WTC11 (cell line): ENCODE measurements around the gene ADGRV1. TPM values are rescaled to one million over a fixed set of nuclear protein-coding genes. Genes with fewer than 3 reads are reported as not detected.

Source experiments
- ATAC-seq: fragments of 200-7000 bp; cut with Tn5 transposase; 2 replicates; pipeline ENCODE4 v1.10.0; 2021; ENCODE audit warnings: mild to moderate bottlenecking, moderate library complexity
- CTCF ChIA-PET: fragments of 300-600 bp; sonication (Branson Sonifier 250); formaldehyde crosslinking; loops from one replicate; lab custom pipeline; 2021; ENCODE audit warnings: antibody characterized with exemption; lab: Charles Lee
- POLR2A ChIA-PET: fragments of 350-600 bp; sonication (Branson Sonifier 250); formaldehyde crosslinking; loops from one replicate; lab custom pipeline; 2021; ENCODE audit warnings: antibody characterized with exemption; lab: Charles Lee
- DNase-seq: peaks from one replicate; pipeline ENCODE4 v3.0.0; 2021; ENCODE audit warnings: low spot score
- H3K27ac Mint-ChIP-seq: 2 replicates; pipeline ENCODE4 v1.8.0; 2021; ENCODE audit warnings: mixed read lengths
- H3K27me3 Mint-ChIP-seq: 2 replicates; pipeline ENCODE4 v1.8.0; 2021; ENCODE audit warnings: low read depth, mild to moderate bottlenecking, moderate library complexity, mixed read lengths
- H3K36me3 Mint-ChIP-seq: 2 replicates; pipeline ENCODE4 v1.8.0; 2021; ENCODE audit warnings: mixed read lengths
- H3K4me1 Mint-ChIP-seq: 2 replicates; pipeline ENCODE4 v1.8.0; 2022; ENCODE audit warnings: mixed read lengths
- H3K4me3 Mint-ChIP-seq: 2 replicates; pipeline ENCODE4 v1.8.0; 2021; ENCODE audit warnings: mild to moderate bottlenecking, moderate library complexity, mixed read lengths
- H3K9me3 Mint-ChIP-seq: 2 replicates; pipeline ENCODE4 v1.8.0; 2021; ENCODE audit warnings: mixed read lengths
- CREB1 ChIP-seq: sonication (generic); formaldehyde crosslinking; IDR thresholded peaks from 2 replicates; pipeline ENCODE4 v1.8.0; 2023; ENCODE audit warnings: mild to moderate bottlenecking, missing genetic modification reagents
- CREM ChIP-seq: sonication (generic); formaldehyde crosslinking; IDR thresholded peaks from 2 replicates; pipeline ENCODE4 v1.8.1; 2022; ENCODE audit warnings: mild to moderate bottlenecking, missing genetic modification reagents, moderate library complexity
- ELF4 ChIP-seq: sonication (generic); formaldehyde crosslinking; IDR thresholded peaks from 2 replicates; pipeline ENCODE4 v1.8.1; 2022; ENCODE audit warnings: low read depth, mild to moderate bottlenecking, moderate library complexity, missing genetic modification reagents
- FOXP1 ChIP-seq: sonication (generic); formaldehyde crosslinking; IDR thresholded peaks from 2 replicates; pipeline ENCODE4 v1.8.0; 2022; ENCODE audit warnings: missing genetic modification reagents, mild to moderate bottlenecking, moderate library complexity, borderline replicate concordance
- NR2C2 ChIP-seq: sonication (generic); formaldehyde crosslinking; IDR thresholded peaks from 2 replicates; pipeline ENCODE4 v1.8.0; 2022; ENCODE audit warnings: mild to moderate bottlenecking, missing genetic modification reagents
- OVOL2 ChIP-seq: fragments of 250-450 bp; sonication (Bioruptor Pico); IDR thresholded peaks from 2 replicates; pipeline ENCODE4 v1.9.0; 2021; ENCODE audit warnings: mild to moderate bottlenecking, borderline replicate concordance
- SOX15 ChIP-seq: fragments of 250-450 bp; sonication (Bioruptor Pico); IDR thresholded peaks from 2 replicates; pipeline ENCODE4 v1.9.0; 2021; ENCODE audit warnings: mild to moderate bottlenecking
- ZBTB21 ChIP-seq: sonication (generic); formaldehyde crosslinking; IDR thresholded peaks from 2 replicates; pipeline ENCODE4 v1.8.1; 2023; ENCODE audit warnings: mild to moderate bottlenecking, missing genetic modification reagents, borderline replicate concordance
- ZNF121 ChIP-seq: sonication (generic); formaldehyde crosslinking; IDR thresholded peaks from 2 replicates; pipeline ENCODE4 v1.8.0; 2023; ENCODE audit warnings: missing genetic modification reagents
- ZNF138 ChIP-seq: sonication (generic); formaldehyde crosslinking; conservative IDR thresholded peaks from 2 replicates; pipeline ENCODE4 v1.8.1; 2022; ENCODE audit warnings: mild to moderate bottlenecking, moderate library complexity, missing genetic modification reagents
- ZNF232 ChIP-seq: sonication (generic); formaldehyde crosslinking; IDR thresholded peaks from 2 replicates; pipeline ENCODE4 v1.8.0; 2022; ENCODE audit warnings: mild to moderate bottlenecking, missing genetic modification reagents
- ZNF317 ChIP-seq: sonication (generic); formaldehyde crosslinking; IDR thresholded peaks from 2 replicates; pipeline ENCODE4 v1.8.1; 2023; ENCODE audit warnings: low read depth, mild to moderate bottlenecking, moderate library complexity, missing genetic modification reagents, borderline replicate concordance
- total RNA-seq: library from RNA; stranded (reverse); gene quantifications from 3 replicates; pipeline ENCODE4 v1.2.3, GENCODE V29; 2021
- TF ChIP-seq, protein P1 (sequence below): sonication (generic); formaldehyde crosslinking; conservative IDR thresholded peaks from 2 replicates; pipeline ENCODE4 v1.8.1; 2023; ENCODE audit warnings: mild to moderate bottlenecking, low read depth, missing genetic modification reagents, moderate library complexity
- TF ChIP-seq, protein P2 (sequence below): sonication (generic); formaldehyde crosslinking; IDR thresholded peaks from 2 replicates; pipeline ENCODE4 v1.8.1; 2022; ENCODE audit warnings: low read depth, missing genetic modification reagents, borderline replicate concordance
- TF ChIP-seq, protein P3 (sequence below): fragments of 250-450 bp; sonication (Bioruptor Pico); IDR thresholded peaks from 2 replicates; pipeline ENCODE4 v1.9.0; 2021; ENCODE audit warnings: mild to moderate bottlenecking, borderline replicate concordance
- TF ChIP-seq, protein P4 (sequence below): sonication (generic); formaldehyde crosslinking; IDR thresholded peaks from 2 replicates; pipeline ENCODE4 v1.8.1; 2022; ENCODE audit warnings: missing genetic modification reagents, borderline replicate concordance
- TF ChIP-seq, protein P5 (sequence below): sonication (generic); formaldehyde crosslinking; conservative IDR thresholded peaks from 2 replicates; pipeline ENCODE4 v1.8.1; 2022; ENCODE audit warnings: mild to moderate bottlenecking, missing genetic modification reagents
- TF ChIP-seq, protein P6 (sequence below): sonication (generic); formaldehyde crosslinking; IDR thresholded peaks from 2 replicates; pipeline ENCODE4 v1.8.1; 2023; ENCODE audit warnings: mild to moderate bottlenecking, missing genetic modification reagents

Gene ADGRV1
- total RNA-seq, 1 experiment from 2014 or later = 74.5 TPM

DNA sequence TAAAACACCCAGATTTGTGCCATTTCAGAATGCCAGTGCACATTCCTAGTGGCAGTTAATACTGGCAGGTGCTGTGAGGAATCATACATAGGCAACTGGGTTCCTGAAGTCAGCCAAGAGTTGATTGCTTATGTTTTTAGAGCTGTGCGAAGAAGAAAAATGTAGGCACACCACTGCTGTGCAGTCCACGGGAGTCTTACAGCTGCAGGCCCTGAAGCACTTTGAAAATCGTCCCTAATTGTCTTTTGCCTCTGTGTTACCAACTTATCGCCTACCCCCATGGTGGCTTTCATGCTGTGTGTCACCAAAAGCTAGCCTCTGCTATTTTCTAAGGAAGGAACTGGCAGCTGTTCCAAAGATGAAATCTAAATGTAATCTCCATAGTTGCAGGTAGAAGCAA is 560.6 kb downstream of the ADGRV1 start (continued):
- TF ChIP-seq ZNF138 (CRISPR knock-in tag) (no peak), ZNF121 (CRISPR knock-in tag) (no peak), ELF4 (CRISPR knock-in tag) (no peak), NR2C2 (CRISPR knock-in tag) (no peak), ZNF232 (CRISPR knock-in tag) (no peak), CREB1 (CRISPR knock-in tag) (no peak)
- TF ChIP-seq, protein P1, sequence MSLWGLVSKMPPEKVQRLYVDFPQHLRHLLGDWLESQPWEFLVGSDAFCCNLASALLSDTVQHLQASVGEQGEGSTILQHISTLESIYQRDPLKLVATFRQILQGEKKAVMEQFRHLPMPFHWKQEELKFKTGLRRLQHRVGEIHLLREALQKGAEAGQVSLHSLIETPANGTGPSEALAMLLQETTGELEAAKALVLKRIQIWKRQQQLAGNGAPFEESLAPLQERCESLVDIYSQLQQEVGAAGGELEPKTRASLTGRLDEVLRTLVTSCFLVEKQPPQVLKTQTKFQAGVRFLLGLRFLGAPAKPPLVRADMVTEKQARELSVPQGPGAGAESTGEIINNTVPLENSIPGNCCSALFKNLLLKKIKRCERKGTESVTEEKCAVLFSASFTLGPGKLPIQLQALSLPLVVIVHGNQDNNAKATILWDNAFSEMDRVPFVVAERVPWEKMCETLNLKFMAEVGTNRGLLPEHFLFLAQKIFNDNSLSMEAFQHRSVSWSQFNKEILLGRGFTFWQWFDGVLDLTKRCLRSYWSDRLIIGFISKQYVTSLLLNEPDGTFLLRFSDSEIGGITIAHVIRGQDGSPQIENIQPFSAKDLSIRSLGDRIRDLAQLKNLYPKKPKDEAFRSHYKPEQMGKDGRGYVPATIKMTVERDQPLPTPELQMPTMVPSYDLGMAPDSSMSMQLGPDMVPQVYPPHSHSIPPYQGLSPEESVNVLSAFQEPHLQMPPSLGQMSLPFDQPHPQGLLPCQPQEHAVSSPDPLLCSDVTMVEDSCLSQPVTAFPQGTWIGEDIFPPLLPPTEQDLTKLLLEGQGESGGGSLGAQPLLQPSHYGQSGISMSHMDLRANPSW = no peak
- TF ChIP-seq, protein P2, sequence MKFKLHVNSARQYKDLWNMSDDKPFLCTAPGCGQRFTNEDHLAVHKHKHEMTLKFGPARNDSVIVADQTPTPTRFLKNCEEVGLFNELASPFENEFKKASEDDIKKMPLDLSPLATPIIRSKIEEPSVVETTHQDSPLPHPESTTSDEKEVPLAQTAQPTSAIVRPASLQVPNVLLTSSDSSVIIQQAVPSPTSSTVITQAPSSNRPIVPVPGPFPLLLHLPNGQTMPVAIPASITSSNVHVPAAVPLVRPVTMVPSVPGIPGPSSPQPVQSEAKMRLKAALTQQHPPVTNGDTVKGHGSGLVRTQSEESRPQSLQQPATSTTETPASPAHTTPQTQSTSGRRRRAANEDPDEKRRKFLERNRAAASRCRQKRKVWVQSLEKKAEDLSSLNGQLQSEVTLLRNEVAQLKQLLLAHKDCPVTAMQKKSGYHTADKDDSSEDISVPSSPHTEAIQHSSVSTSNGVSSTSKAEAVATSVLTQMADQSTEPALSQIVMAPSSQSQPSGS (CRISPR knock-in tag) = no peak
- TF ChIP-seq, all 79 proteins: peak for 0

DNA sequence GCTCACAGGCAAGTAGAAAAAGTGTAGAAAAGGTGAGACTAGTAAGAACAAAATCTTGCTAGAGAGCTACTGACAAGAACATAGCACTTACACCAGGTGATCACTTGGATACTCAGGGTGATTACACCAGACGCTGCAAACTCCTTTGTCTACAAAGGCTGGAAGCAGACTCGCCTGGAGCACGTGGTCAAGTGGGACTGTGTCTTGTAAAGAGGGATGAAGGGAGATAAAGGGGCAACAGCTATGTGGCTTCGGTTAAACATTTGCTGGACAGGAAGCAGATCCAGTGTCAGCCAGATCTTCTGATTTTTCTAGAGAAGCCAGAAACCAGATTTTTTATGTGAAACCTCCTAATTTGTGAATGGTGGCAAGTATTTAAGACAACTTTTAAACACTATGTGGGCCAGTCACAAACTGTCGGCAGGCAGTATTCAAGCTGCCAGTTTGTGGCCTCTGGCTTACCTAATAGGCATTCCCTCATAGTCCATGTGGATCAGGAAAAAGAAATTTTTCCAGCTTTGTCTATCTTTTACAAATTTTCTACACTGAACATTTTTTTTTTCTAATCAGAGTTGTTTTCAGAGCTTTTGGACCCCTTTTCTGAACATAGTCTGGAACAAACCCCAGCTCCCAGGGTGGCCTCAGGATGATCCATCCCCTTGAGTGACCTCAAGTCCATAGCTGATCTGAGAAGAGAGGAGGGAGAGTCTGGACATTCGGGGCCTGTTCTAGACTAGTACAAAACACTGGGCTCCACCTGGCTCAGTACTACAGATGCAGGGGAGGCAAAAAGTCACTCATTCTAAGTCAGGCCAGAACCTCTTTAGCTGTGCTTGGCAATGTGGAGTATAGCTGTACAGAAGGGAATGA is 561.6 kb downstream of the ADGRV1 start:
- H3K4me3 Mint-ChIP-seq = no peak overlapping the region
- H3K4me1 Mint-ChIP-seq = 0 out of 2 replicates have a peak, but pooled peaks cover 4% of the 10 kb centered on the region
- ATAC-seq (no peak; the same call in 1 of the 2 replicates), DNase-seq (no peak)
- CTCF ChIA-PET = no interaction called here
- TF ChIP-seq, protein P3, sequence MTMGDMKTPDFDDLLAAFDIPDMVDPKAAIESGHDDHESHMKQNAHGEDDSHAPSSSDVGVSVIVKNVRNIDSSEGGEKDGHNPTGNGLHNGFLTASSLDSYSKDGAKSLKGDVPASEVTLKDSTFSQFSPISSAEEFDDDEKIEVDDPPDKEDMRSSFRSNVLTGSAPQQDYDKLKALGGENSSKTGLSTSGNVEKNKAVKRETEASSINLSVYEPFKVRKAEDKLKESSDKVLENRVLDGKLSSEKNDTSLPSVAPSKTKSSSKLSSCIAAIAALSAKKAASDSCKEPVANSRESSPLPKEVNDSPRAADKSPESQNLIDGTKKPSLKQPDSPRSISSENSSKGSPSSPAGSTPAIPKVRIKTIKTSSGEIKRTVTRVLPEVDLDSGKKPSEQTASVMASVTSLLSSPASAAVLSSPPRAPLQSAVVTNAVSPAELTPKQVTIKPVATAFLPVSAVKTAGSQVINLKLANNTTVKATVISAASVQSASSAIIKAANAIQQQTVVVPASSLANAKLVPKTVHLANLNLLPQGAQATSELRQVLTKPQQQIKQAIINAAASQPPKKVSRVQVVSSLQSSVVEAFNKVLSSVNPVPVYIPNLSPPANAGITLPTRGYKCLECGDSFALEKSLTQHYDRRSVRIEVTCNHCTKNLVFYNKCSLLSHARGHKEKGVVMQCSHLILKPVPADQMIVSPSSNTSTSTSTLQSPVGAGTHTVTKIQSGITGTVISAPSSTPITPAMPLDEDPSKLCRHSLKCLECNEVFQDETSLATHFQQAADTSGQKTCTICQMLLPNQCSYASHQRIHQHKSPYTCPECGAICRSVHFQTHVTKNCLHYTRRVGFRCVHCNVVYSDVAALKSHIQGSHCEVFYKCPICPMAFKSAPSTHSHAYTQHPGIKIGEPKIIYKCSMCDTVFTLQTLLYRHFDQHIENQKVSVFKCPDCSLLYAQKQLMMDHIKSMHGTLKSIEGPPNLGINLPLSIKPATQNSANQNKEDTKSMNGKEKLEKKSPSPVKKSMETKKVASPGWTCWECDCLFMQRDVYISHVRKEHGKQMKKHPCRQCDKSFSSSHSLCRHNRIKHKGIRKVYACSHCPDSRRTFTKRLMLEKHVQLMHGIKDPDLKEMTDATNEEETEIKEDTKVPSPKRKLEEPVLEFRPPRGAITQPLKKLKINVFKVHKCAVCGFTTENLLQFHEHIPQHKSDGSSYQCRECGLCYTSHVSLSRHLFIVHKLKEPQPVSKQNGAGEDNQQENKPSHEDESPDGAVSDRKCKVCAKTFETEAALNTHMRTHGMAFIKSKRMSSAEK (CRISPR knock-in tag) = no peak
- no peaks in the 10 kb centered on the region for H3K27me3 Mint-ChIP-seq
- no peaks in the 10 kb centered on the region for H3K9me3 Mint-ChIP-seq
- peak overlapping the region; percentile 91 for H3K27ac Mint-ChIP-seq
- no peaks in the 10 kb centered on the region; the same call in 1 of the 2 replicates for H3K36me3 Mint-ChIP-seq
- POLR2A ChIA-PET = interaction anchor here (0.6 kb wide), 1 partner anchor 251 kb away, joined by 3 read pairs; no protein-coding TSS in a partner anchor

DNA sequence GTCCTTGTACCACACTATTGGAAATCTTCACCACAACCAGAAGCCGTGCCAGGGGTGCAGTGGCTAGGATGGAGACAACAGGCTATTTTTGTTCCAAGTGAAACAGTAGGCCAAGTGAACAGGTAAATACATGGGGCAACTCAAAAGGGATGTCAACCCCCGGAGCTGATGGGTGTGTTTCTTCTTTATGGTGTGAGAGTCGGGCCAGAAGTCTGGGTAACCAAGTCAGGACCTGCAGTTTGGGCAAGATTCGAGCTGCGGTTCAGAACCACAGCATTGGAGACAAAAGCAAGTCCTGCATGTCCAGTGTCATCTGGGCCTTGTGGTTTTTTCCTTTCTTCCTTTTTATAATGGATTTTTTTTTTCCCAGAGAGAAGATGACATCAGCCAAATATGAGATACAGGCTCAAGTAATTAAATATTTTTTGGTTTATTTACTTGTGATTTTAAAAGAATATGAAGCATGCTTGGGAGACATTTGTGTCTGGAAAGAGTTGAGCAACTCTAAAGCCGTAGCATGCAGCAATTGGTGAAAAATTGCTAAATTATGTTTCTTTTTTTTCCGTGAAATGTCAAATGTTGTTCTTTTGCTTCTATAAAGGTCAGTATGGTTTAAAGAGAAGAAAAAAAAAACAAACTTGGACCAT is 562.9 kb downstream of the ADGRV1 start:
- Mint-ChIP-seq H3K4me3 (no peak overlapping the region), H3K27me3 (no peaks in the 10 kb centered on the region), H3K36me3 (no peaks in the 10 kb centered on the region), H3K4me1 (0 out of 2 replicates have a peak, but pooled peaks cover 4% of the 10 kb centered on the region), H3K9me3 (no peaks in the 10 kb centered on the region), H3K27ac (no peak overlapping the region)
- DNase-seq (no peak), ATAC-seq (no peak)
- POLR2A ChIA-PET = no interaction called here
- CTCF ChIA-PET = no interaction called here
- no peak for TF ChIP-seq CREM (CRISPR knock-in tag)
- TF ChIP-seq ZNF317 (CRISPR knock-in tag) = no peak
- no peak for TF ChIP-seq ZBTB21
- TF ChIP-seq, protein P4, sequence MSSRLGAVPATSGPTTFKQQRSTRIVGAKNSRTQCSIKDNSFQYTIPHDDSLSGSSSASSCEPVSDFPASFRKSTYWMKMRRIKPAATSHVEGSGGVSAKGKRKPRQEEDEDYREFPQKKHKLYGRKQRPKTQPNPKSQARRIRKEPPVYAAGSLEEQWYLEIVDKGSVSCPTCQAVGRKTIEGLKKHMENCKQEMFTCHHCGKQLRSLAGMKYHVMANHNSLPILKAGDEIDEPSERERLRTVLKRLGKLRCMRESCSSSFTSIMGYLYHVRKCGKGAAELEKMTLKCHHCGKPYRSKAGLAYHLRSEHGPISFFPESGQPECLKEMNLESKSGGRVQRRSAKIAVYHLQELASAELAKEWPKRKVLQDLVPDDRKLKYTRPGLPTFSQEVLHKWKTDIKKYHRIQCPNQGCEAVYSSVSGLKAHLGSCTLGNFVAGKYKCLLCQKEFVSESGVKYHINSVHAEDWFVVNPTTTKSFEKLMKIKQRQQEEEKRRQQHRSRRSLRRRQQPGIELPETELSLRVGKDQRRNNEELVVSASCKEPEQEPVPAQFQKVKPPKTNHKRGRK (CRISPR knock-in tag) = no peak
- TF ChIP-seq, protein P5, sequence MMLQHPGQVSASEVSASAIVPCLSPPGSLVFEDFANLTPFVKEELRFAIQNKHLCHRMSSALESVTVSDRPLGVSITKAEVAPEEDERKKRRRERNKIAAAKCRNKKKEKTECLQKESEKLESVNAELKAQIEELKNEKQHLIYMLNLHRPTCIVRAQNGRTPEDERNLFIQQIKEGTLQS (CRISPR knock-in tag) = no peak
- TF ChIP-seq, protein P6, sequence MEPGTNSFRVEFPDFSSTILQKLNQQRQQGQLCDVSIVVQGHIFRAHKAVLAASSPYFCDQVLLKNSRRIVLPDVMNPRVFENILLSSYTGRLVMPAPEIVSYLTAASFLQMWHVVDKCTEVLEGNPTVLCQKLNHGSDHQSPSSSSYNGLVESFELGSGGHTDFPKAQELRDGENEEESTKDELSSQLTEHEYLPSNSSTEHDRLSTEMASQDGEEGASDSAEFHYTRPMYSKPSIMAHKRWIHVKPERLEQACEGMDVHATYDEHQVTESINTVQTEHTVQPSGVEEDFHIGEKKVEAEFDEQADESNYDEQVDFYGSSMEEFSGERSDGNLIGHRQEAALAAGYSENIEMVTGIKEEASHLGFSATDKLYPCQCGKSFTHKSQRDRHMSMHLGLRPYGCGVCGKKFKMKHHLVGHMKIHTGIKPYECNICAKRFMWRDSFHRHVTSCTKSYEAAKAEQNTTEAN (CRISPR knock-in tag) = no peak
- no peak for TF ChIP-seq OVOL2 (CRISPR knock-in tag)
- TF ChIP-seq SOX15 = no peak
- TF ChIP-seq FOXP1 = no peak
